ENCODE results near the gene HK2.

DNA sequence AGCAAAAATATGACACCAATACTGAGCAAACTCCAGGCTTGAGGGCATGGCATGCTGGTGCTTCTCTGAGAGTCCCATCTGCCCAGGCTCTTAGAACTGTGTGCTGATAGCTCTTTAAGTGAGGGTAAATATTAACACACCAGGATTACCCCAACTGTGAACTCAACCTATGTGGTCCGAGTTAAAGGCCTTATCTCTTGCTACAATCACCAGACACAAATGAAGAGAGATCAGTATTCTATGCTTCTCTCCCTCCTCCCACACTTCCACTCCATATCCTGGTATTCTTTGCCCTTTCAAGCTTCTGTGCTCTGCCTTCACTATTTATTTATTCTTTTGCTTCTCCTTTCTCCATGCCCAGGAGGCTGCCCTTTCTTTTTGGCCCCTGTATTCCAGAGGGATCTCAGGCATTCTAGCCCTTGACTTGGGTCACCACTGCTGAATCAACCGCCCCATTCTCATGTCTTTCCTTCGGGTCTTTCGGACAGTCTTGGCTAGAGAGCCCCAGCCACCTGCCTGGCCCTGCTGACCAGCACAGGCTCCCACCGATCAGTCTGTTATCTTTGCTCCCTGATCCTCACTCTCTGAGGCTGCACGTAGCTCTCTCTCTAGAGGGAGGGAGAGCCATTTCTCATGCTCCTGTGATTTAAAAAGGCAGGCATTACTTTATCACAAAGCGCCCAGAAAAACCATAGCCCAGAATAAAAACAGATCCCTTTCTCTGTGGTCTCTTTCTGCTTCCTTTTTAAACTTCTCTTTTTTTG, 17.2 kb upstream of the HK2 start:
- TF ChIP-seq POLR2A (IDR thresholded peaks at IDR 0.05): no peak
- TF ChIP-seq, protein P1, sequence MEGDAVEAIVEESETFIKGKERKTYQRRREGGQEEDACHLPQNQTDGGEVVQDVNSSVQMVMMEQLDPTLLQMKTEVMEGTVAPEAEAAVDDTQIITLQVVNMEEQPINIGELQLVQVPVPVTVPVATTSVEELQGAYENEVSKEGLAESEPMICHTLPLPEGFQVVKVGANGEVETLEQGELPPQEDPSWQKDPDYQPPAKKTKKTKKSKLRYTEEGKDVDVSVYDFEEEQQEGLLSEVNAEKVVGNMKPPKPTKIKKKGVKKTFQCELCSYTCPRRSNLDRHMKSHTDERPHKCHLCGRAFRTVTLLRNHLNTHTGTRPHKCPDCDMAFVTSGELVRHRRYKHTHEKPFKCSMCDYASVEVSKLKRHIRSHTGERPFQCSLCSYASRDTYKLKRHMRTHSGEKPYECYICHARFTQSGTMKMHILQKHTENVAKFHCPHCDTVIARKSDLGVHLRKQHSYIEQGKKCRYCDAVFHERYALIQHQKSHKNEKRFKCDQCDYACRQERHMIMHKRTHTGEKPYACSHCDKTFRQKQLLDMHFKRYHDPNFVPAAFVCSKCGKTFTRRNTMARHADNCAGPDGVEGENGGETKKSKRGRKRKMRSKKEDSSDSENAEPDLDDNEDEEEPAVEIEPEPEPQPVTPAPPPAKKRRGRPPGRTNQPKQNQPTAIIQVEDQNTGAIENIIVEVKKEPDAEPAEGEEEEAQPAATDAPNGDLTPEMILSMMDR (IDR thresholded peaks at IDR 0.05): no peak
